GM12891 (cell line): ENCODE measurements around the gene ITGB4.

ENCODE experiments used
- POLR2AphosphoS5 ChIP-seq: IDR thresholded peaks from 2 replicates; pipeline ENCODE4 v1.6.1; 2011; ENCODE audit warnings: low read depth, low read length, control low read depth
- SPI1 ChIP-seq: IDR thresholded peaks from 2 replicates; pipeline ENCODE4 v1.6.1; 2011; ENCODE audit warnings: low read depth, low read length, control low read depth
- TAF1 ChIP-seq: IDR thresholded peaks from 2 replicates; pipeline ENCODE4 v1.6.1; 2011; ENCODE audit warnings: low read depth, low read length, control low read depth

GRCh38 chr17:75684924-75685323 lies 36.3 kb upstream of the ITGB4 start:
- no peak for TF ChIP-seq SPI1
- no peak for TF ChIP-seq POLR2AphosphoS5
- no peak for TF ChIP-seq TAF1
